ENCODE results near the gene GPR176. TPM values are rescaled to one million over a fixed set of nuclear protein-coding genes. Genes with fewer than 3 reads are reported as not detected.
A peak's percentile ranks its signal among the peaks of the same experiment; 100 is the strongest.

The GPR176 gene
- total and polyA plus RNA-seq, 8 donors, result 0.16 to 6.8 (median 0.81) TPM

- no peak for DNase-seq
- 36 to 51% methylated on average over 1 of the region's 1 CpG for WGBS, 2 donors
- no peak for FAIRE-seq
Measured at GRCh38 chr15:39860871-39861270, 59.2 kb downstream of the GPR176 start.

DNA sequence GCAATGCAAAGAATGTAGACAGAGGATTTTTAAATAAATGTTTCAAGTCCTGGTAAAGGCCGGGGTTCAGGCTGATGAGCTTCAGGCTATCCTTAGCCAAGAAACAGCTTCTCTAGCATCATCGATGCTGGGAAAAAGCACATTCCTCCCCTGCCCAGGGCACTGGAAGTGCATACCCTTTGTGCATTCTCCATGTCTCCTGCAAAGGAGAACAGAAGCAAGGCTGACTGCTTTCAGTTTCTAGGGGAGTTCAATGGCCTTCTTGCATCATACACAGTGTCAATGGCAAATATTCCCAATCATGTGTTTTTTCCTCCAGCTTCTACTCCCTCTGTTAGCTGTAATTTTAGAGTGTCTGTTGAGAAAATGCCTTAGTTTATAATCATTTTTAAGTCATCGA is 59.9 kb downstream of the GPR176 start:
- TF ChIP-seq, protein P1, sequence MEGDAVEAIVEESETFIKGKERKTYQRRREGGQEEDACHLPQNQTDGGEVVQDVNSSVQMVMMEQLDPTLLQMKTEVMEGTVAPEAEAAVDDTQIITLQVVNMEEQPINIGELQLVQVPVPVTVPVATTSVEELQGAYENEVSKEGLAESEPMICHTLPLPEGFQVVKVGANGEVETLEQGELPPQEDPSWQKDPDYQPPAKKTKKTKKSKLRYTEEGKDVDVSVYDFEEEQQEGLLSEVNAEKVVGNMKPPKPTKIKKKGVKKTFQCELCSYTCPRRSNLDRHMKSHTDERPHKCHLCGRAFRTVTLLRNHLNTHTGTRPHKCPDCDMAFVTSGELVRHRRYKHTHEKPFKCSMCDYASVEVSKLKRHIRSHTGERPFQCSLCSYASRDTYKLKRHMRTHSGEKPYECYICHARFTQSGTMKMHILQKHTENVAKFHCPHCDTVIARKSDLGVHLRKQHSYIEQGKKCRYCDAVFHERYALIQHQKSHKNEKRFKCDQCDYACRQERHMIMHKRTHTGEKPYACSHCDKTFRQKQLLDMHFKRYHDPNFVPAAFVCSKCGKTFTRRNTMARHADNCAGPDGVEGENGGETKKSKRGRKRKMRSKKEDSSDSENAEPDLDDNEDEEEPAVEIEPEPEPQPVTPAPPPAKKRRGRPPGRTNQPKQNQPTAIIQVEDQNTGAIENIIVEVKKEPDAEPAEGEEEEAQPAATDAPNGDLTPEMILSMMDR (IDR thresholded peaks at IDR 0.05), result no peak
- DNase-seq, result no peak
- no peak overlapping the region for H3K4me3 ChIP-seq
- H3K36me3 ChIP-seq, result no peaks in the 10 kb centered on the region
- peaks cover 0 to 3% (median 0%) of the 10 kb centered on the region in 3 donors for H3K4me1 ChIP-seq
- no peak for ATAC-seq
- WGBS, 2 donors, result 86 to 98% methylated on average over 3 of the region's 3 CpGs
- H3K9me3 ChIP-seq, result no peaks in the 10 kb centered on the region
- H3K27ac ChIP-seq, result no peak overlapping the region
- H3K27me3 ChIP-seq, result no peaks in the 10 kb centered on the region
- intact Hi-C loops (cut with DNase I), result no loop called here
- FAIRE-seq, result no peak

More at GRCh38 chr15:39860871-39861270, 59.2 kb downstream of the GPR176 start:
- Histone ChIP-seq H3K36me3 (no peaks in the 10 kb centered on the region), H3K9me3 (no peaks in the 10 kb centered on the region), H3K27me3 (no peaks in the 10 kb centered on the region), H3K27ac (no peak overlapping the region), H3K4me1 (peaks cover 0 to 3% (median 0%) of the 10 kb centered on the region in 3 donors), H3K4me3 (no peak overlapping the region)
- ATAC-seq, result peak; percentile 40 to 73 (median 63)
- intact Hi-C loops (cut with DNase I), result no loop called here
- TF ChIP-seq, protein P1 (IDR thresholded peaks at IDR 0.05), result no peak

DNA sequence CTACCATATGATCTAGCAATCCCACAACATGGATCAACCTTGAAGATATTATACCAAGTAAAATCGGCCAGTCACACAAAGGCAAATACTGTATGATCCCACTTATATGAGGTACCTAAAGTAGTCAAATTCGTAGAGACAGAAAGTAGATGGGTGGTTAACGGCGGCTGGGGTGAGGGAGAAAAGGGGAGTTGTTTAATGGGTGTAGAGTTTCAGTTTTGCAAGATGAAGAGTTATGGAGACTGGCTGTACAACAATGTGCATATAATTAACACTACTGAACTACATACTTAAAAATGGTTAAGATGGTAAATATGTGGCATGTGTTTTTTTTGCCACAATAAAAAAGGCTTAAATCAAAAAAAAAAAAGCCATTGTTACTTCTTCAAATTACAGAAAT is 60.4 kb downstream of the GPR176 start:
- WGBS, 2 donors, result 84 to 91% methylated on average over 4 of the region's 4 CpGs
- no peak for ATAC-seq
- Histone ChIP-seq H3K4me3 (no peak overlapping the region), H3K4me1 (peaks cover 0 to 3% (median 0%) of the 10 kb centered on the region in 3 donors), H3K27ac (no peak overlapping the region), H3K36me3 (no peaks in the 10 kb centered on the region), H3K9me3 (no peaks in the 10 kb centered on the region), H3K27me3 (no peaks in the 10 kb centered on the region)
- intact Hi-C loops (cut with DNase I), result no loop called here
- FAIRE-seq, result no peak
- TF ChIP-seq, protein P1 (IDR thresholded peaks at IDR 0.05), result no peak
- DNase-seq, result no peak

DNA sequence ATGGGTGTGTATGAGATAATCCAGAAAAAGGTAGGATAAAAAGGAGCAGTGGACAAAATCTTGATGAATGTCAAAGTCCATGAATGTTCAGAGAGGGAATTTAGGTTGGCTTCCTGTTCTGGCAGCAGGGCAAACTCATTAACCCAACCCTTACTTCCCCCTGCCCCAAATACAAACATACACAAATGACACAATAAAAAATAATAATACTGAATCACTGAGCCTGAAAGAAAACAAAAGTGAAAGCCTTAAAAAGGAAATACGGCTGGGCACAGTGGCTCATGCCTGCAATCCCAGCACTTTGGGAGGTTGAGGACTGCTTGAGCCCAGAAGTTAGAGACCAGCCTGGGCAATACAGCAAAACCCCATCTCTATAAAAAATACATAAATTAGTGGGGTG is 62.9 kb downstream of the GPR176 start:
- Histone ChIP-seq H3K4me1 (peaks cover 0 to 3% (median 0%) of the 10 kb centered on the region in 3 donors), H3K4me3 (no peak overlapping the region), H3K27me3 (no peaks in the 10 kb centered on the region), H3K36me3 (no peaks in the 10 kb centered on the region), H3K9me3 (no peaks in the 10 kb centered on the region), H3K27ac (no peak overlapping the region)
- intact Hi-C loops (cut with DNase I), result no loop called here
- TF ChIP-seq, protein P1 (IDR thresholded peaks at IDR 0.05), result no peak
- FAIRE-seq (no peak), DNase-seq (no peak), ATAC-seq (no peak)
- WGBS, 2 donors, result 86 to 100% methylated on average over 1 of the region's 1 CpG

DNA sequence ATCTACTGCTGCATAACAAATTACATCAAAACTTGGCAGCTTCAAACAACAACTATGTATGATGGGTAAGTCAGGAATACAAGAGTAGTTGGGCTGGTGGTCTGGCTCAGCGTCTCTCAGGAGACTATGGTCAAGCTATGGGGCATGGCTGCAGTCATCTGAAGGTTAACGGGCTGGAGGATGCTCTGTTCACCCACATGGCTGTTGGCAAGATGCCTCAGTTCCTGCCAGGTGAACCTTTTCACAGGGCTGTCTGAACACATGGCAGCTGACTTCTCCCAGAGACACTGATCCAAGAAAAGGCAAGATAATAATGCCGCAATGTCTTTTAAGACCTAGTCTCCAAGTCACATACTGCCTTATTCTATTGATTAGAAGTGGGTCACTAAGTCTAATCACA is 63.7 kb downstream of the GPR176 start:
- peak in 3 of 4 donors; percentile 55 to 59 (median 57) for ATAC-seq

More for the DNA sequence above, 63.7 kb downstream of the GPR176 start:
- DNase-seq (peak in 4 of 6 donors; percentile 20 to 55 (median 25)), FAIRE-seq (no peak)
- Histone ChIP-seq H3K27ac (no peak overlapping the region), H3K27me3 (no peaks in the 10 kb centered on the region), H3K4me1 (peaks cover 0 to 3% (median 0%) of the 10 kb centered on the region in 3 donors), H3K36me3 (no peaks in the 10 kb centered on the region), H3K4me3 (no peak overlapping the region), H3K9me3 (no peaks in the 10 kb centered on the region)
- intact Hi-C loops (cut with DNase I), result no loop called here
- TF ChIP-seq, protein P1 (IDR thresholded peaks at IDR 0.05), result no peak
- WGBS, 2 donors, result 46 to 64% methylated on average over 3 of the region's 3 CpGs
